DMS53 treated with DMSO at 0.1 percent for 48 hours (cell line): ENCODE results near the gene JAKMIP2.
A peak's percentile ranks its signal among the peaks of the same experiment; 100 is the strongest.

Experiments
- DNase-seq: peaks from one replicate; lab custom pipeline; 2025; ENCODE audit not compliant: unreplicated experiment; lab: John Stamatoyannopoulos, UW

The JAKMIP2 gene

DNA sequence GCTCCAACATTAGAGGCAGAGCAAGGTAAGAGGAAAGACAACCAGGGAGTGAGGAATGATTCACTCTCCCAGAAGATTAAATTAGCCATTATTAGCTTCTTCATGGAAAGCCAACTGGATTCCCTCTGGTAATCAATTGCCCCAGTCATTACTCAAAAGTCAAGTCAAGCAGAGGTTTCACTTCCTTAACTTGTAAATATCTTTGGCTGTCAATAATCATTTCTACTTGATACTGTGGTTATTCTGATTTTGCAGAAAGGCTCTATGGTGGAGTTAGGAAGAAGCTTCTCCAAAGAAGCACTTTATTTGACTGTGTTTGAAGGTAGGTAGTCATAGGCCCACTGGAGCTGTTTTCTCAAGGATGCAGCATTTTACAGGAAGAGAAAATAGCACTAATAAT is 78.0 kb downstream of the JAKMIP2 start:
- DNase-seq = no peak

DNA sequence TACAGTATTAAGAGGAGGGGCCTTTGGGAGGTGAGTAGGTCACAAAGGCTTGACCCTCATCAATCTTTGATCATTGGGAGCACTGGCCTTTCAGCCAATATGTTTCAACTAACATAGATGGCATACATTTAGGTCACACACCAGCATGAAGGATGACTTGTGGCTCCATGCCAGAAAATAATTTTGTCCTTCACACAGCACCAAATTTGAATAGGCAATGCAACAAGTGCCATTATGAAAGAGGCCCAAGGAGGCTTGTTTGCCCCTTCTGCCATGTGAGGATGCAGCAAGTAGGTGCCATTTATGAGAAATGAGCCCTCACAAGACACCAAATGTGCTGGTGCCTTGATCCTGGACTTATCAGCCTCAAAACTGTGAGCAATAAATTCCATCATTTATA is 81.1 kb downstream of the JAKMIP2 start:
- DNase-seq = no peak

DNA sequence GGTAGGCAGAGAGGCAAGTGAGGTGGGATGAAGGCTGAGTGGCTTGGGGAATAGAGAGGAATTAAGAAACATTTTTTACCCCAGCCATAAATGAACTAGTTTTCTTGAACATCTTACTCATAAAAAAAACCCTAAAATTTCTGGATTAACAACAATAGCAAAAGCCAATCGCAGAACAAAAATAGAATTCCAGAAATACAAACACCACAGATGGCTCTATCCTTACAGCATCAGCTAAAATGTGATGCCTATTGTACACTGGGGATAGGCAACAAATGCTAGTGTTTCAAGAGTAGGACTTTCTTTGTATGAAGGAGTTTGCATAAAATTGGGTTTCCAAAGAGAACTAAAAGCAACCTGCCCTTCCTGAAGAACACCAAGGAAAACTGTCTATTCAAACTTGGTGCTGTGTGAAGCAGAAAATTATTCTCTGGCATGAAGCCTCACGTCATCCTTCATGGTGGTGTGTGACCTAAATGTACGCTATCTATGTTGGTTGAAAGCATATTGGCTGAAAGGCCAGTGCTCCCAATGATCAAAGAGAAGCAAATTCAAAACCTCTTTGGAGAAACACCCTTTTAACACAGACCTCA is 82.9 kb downstream of the JAKMIP2 start:
- no peak for DNase-seq

DNA sequence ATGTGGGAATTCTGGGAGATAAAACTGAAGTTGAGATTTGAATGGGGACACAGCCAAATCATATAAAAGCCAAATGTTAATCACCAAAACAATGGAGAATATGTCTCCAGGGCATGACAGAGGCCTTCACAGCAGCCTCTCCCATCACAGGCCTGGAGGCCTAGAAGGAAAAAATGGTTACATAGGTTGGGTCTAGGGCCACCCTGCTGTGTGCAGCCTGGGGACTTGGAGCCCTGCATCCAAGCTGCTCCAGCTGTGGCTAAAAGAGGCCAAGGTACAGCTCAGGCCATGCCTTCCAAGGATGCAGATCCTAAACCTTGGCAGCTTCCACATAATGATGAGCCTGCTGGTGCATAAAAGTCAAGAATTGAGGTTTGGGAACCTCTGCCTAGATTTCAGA is 85.1 kb downstream of the JAKMIP2 start:
- DNase-seq = no peak

DNA sequence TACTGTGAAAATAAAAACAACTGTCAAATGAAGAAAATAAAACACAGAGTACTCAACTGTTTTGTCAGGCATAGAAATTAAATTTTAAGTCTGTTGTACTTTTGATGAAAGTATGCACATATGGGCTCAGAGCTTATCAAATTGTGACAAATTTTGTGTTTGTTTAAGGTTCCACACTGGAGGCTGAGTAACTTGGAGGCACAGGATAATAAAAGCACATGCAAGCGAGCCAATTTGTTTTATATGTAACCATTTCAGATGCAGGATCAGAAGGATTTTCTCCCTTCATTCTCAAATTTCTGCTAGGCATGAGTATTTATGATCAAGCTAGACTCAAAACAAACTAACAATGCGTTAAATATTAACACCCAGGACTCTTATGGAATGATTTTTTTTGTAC is 87.8 kb downstream of the JAKMIP2 start:
- DNase-seq = no peak

DNA sequence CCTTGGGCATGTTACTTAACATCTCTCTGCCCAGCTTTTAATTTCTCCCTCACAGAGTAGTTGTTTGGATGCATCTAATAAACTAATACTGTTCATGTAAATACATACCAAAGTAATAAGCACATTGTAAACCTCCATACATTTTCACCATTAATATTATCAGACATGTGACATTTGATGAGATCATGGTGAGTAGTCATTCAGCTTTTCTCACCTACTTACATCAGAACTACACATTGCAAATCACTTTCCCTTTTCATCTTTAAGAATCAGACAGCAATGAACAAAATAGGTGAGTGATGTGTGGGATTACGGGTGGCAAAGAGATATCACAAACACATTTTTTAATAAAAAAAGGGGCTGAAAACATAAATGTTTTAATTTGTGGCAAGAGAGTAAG is 89.3 kb downstream of the JAKMIP2 start:
- no peak for DNase-seq

DNA sequence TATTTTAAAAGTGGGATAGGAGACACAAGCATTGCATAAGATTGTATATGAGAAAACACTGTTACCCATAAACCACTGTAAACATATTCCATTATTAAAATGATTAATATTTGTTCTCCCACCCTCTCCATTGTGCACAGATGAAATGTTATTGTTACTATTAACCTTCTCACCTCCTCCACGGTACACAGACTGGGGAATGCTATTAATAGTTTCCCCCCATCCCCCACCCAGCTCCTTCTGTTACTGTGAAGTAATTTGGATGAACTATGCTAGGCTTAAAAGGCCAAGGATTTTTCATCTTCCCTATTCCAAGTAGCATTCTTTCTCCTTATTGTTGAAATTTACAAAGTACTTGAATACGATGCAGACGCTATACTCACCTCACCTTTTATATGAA is 91.4 kb downstream of the JAKMIP2 start:
- DNase-seq = no peak

DNA sequence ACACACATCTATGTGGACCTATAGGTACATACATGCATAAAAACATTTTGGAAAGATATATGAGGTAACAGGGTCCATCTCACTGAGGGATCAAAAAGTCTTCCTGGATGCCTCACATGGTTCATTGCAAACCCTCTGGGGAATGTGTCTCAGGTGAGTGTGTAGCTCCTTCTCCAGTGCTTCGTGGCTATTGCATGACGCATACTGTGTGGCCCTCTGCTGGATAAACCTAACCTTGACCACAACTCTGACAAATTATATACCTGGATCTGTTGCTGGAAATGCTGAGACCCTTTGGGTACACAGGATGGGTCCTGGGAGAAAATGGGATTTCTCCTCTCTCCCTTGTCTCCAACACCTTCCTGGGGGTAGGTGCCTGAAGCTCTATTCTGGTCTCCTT is 91.9 kb downstream of the JAKMIP2 start:
- peak; percentile 8 for DNase-seq

DNA sequence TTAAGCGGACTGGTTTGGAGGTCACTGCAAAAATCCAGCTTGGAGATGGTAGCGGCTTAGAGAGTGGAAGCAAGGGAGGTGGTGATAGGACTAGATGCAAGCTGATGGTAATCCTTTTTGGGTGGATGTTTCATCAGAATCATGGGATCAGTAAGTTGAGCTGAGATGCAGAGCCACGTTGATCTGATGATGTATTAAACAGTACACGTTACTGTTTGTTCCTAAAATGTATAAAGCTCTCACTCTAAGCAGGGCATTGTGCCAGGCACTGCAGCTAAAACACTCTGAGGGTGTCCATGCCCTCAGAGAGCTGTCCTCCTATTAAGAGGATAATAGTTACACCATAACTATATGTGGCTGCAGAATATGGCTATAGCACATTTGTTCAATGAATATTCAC is 93.1 kb downstream of the JAKMIP2 start:
- no peak for DNase-seq

DNA sequence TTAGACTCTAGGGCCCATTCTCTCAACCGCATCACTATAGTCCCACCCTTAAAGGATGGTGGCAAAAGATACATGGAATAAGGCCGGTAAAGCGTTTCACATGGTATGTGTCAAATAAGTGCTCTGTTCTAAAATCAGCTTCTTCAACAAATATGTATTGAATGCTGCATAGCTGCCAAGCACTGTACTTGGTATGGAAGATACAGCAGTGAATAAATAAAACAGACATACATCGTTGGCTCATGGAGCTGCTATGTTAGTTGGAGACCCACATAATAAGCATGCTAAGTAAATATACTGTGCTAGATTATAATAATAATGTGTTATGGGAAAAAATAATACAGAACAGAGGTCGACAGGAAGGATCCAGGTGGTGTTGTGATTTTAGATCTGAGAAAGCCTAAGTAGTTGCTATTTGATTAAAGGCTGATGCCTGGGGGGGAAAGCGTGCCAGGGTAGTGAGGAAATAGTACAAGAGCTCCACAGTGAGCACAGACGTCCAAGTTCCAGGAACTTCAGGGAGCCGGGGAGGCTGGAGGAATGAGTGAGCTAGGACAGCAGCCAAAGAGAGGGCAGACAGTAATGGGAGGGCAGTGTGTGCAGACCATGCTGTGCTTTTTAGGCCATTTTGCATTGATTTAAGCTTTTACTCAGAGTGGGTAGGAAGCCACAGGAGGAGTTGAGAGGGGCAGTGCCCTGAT is 93.7 kb downstream of the JAKMIP2 start:
- no peak for DNase-seq

DNA sequence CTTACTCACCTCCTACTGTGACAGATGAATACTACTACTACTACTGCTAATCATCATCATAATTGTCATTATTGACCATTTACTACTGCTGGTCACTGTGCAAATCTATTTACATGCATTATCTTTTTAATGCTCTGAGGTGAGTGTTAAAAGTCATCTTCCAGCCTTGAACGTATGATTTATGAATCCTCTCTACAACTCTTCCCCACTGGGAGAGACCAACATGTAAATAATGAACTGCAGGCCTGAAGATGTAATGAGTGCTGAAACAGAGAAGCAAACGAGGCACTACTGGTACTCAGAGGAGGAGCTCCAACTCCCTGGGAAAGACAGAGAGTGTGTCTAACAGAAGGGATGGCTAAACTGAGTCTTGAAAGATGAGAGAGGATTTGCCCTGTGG is 95.4 kb downstream of the JAKMIP2 start:
- DNase-seq = no peak

DNA sequence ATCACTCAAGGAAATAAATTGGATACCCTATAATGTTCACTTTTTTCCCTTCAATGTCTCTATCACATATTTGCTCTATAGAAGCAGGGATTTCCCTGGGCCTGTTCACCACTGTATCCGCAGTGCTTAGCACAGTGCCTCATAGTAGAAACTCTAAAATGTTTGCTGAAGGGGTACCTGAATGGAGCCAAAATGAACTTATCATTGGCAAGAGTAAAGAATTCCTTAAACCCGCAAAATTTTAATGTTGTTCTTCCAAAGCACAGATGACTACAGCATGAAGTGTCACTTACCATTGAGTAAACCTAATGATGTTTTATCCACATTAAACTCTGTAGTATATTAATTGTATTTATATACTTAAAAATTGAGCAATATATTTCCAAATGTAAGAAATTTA is 96.1 kb downstream of the JAKMIP2 start:
- DNase-seq = no peak

DNA sequence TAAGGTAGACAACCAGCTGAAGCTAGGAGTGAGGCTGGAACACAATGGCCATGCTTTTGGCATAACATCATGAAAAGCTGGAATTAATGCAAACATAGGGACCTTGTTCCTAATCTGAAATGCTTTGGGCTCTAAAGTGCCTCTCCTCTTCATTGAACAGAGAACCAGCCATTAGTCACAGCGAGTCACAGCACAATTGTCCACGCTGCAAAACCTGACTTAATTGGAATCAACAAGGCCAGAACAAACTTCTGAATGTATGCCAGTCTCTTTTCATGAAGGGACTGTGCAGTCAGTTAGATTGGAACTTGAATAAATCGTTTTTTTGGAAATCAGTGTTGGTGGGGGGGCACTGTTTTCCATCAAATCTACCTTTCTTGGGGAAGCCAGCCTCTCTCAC is 96.5 kb downstream of the JAKMIP2 start:
- no peak for DNase-seq

DNA sequence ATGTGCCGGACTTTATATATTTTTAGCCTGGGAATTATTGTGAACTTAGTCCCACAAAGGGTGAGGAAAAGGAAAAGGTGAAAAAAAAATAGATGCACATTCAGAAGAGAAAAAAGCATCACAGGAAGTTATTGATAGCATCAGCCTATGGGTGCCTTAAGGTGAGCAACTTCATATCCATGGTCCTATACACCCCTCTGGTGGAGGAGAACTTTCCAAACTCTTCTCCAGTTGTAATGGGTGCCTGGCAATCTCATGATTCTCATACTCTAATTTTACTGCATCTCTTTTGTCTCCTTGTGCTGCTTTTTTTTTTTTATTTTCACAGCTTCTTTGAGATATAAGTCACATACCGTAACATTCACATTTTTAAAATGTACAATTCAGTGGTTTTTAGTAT is 107.4 kb downstream of the JAKMIP2 start:
- DNase-seq = no peak

DNA sequence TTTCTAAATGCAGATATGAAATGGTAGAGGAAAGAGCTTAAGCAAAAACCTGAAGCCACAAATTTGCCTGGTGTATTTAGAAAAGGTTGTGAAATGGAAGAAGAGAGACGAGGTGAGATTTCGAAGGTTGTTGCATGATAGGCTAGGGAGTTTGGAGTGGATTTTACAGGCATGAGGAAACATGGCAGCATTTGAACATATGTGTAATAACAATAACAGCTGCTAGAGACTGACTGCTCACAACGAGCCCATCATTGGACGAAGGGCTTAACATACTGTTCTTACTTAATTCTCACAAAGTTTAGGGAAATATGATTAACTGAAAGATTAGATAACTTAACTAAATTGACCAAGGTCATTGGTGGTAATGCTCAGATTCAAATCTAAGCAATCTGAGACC is 108.1 kb downstream of the JAKMIP2 start:
- no peak for DNase-seq

DNA sequence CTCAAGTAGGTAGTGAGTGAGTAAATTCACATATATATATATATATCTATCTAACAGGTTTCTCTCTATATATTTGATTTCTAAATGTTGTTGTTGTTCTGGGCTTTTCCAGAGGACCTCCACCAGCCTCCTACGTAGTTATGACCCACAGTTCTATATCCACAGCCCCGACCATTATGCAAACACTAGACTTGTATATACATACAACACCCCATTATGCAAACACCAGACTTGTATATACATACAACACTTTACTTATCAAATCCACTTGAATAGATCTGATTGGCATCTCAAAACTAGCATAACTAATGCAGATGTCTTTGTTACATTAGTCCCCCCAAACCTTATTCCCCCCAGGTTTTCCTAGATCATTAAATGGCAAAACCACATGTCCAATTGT is 108.7 kb downstream of the JAKMIP2 start:
- no peak for DNase-seq

DNA sequence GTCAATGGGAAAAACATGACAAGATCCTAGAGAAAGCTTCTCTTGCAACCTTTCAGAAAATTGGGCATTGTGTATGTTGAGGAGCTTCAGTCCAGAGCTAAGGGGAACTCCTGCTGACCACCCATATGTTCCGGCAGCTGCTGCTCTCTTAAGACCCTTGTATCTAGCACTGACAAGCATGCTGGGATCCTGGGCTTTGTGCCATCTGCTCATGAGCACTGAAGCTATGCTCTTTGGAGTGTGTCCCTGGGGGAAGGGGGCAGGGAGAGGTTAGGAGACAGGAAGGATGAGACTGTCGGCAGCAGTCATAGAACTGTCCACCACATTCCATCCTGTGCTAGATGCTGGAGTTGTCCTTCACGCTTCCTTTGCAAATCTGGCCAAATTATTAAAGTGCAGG is 109.3 kb downstream of the JAKMIP2 start:
- DNase-seq = no peak

DNA sequence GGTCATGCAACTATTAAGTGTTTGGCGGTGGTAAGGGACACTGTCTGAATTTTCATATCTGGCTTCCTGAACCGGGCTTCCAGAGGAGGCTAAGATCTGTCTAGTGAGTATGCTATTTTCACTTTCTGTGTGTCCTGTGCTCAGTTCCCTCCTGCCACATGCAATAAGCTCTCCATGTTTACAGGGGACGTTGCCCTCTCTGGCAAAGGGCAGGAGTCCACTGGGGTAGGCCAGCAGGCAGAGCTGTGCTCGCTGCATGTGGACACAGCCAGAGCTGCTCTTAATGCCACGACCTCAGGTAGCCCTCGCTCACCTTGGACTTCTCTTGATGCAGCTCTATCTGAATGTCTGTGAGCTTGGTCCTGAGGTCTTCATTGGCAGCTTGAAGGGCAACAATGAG is 111.2 kb downstream of the JAKMIP2 start:
- no peak for DNase-seq

DNA sequence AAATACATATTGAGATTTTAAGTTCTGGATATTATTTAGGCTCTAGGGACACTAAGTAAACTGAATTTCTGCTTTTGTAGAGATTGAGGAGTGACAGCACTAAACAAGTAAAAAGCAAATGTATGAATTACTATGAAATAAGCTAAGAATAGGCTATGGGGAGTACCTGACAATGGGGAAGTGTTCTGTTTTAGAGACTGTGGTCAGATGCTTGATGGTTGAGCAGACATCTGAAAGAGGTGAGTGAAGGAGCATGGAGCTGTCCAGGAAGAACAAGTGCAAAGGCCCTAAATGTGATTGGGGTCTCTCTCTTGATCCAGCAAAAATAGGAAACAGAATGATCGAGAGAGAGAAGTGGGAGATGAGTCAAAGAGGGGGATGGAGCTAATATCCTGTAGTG is 111.7 kb downstream of the JAKMIP2 start:
- DNase-seq = no peak

DNA sequence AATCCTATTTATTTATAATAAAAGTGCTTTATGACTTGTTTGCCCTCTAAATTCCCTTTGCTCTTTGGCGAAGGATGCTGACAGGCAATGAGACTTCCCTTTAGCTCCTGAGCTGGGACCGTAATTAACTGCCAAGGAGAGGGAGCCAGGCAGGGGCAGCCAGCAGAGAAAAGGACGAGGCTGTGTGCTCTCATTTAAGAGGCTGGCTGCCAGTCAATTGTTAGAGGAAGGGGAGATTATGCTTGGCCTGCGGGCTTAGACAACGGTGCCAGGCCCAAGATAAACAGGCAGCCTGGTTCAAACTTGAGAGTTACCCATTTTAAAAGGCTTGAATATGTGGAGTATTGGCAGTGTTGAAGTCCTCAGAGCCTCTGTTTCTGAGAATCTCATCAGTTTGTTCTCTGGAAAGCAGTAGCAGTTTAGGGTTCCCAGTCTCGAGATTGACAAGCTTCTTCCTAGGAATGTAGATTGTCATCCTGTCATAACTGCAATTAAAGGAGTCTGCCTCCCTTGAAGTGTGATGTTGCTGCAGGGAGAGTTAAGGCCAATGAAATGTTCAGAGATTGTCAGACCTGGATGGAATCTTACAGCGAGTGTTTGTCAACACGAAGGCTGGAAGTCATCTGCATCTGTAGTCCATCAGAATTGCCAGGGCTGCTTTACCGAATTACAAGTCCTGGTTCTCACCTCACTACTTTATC is 113.2 kb downstream of the JAKMIP2 start:
- no peak for DNase-seq

DNA sequence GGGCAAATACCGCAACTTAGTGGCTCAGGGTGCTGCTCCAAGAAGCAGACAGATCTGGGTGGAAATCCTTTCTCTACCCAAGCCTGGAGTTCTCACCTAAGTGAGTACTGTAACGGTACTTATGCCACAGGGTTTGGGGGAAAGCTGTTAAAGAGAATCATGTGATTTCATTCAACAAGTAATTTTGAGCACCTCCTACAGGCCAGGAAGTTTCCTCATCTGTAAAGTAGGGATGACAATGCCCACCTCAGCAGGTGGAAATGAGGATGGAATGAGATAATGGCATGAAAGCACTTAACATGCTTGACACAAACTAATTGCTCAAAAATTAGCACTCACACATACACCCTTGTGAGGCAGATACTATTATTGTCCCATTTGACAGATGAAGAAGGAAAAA is 114.1 kb downstream of the JAKMIP2 start:
- DNase-seq = no peak

DNA sequence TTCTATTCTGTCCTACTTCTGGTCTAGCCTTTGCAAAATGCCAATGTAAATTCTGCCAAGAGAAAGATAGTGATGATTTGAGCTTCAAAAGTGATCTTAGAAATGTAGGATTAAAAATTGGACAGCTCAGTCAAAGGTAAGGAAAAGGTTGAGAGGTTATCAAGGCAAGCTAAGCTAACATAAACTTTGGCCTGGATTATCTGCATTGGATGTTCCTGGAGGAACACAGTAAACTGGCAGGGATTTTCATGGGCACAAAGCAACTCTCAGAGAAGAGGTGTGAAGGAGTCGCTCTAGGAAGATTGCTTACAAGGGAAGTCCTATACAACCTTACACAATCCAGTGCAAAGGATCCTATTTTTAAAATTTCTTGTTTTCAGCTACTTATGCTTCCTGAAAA is 115.2 kb downstream of the JAKMIP2 start:
- DNase-seq = no peak

DNA sequence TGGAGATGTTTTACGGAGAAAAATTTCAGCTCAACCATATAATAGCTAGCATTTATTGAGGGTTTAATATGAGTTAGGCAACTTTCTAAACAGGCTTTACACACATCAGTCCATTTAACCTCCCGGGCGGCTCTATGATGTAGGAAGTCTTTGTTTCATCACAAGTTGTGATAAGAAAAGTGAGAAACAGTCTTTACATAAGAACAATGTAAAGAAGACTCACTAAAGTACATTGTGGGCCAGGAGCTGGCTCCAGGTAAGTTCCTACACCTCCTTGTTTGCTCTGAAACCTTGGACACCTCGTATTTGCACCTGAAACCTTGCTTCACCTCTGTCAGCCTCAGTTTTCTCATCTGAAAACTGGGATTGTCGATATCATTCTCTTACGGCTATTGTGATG is 116.1 kb downstream of the JAKMIP2 start:
- no peak for DNase-seq
